Stomach smooth muscle (tissue), 2 donors: ENCODE data around the gene PPM1B.

Experiments used
- H3K27ac ChIP-seq: one replicate; pipeline ENCODE4 v1.7.0; 2013; ENCODE audit warnings: mild to moderate bottlenecking, low read length, inconsistent platforms
- H3K27me3 ChIP-seq, 2 donors: one replicate each; pipeline ENCODE4 v1.7.0; 2013; ENCODE audit warnings: low read length in 2 of 2; ENCODE audit not compliant: insufficient read depth in 2 of 2, control insufficient read depth in 1 of 2
- H3K36me3 ChIP-seq, 2 donors: one replicate each; pipeline ENCODE4 v1.7.0; 2013; ENCODE audit warnings: low read length in 2 of 2; ENCODE audit not compliant: control insufficient read depth in 2 of 2, insufficient read depth in 2 of 2
- H3K4me1 ChIP-seq: one replicate; pipeline ENCODE4 v1.7.0; 2013; ENCODE audit warnings: low read length; ENCODE audit not compliant: control insufficient read depth, insufficient read depth
- H3K4me3 ChIP-seq, 2 donors: one replicate each; pipeline ENCODE4 v1.7.0; 2013; ENCODE audit warnings: low read length in 2 of 2
- H3K9ac ChIP-seq, 2 donors: one replicate each; pipeline ENCODE4 v1.7.0; 2013; ENCODE audit warnings: low read length in 2 of 2, mild to moderate bottlenecking in 1 of 2
- H3K9me3 ChIP-seq, 2 donors: one replicate each; pipeline ENCODE4 v1.7.0; 2013; ENCODE audit warnings: low read length in 2 of 2; ENCODE audit not compliant: control insufficient read depth in 2 of 2
- donor health status: healthy.
- donor health status: Pancreatic carcinoma.

Gene PPM1B

GRCh38 chr2:44172576-44172975, 3.9 kb downstream of the PPM1B start:
- Histone ChIP-seq H3K4me3 (no peak overlapping the region), H3K9ac (no peak overlapping the region), H3K27ac (no peak overlapping the region), H3K27me3 (no peaks in the 10 kb centered on the region), H3K36me3 (no peaks in the 10 kb centered on the region), H3K4me1 (peaks cover 11% of the 10 kb centered on the region), H3K9me3 (no peaks in the 10 kb centered on the region)

- Histone ChIP-seq H3K27ac (no peak overlapping the region), H3K36me3 (no peaks in the 10 kb centered on the region), H3K4me1 (peaks cover 4% of the 10 kb centered on the region), H3K4me3 (no peak overlapping the region), H3K9ac (no peak overlapping the region), H3K9me3 (no peaks in the 10 kb centered on the region), H3K27me3 (no peaks in the 10 kb centered on the region)
These were observed 10.3 kb downstream of the PPM1B start for GRCh38 chr2:44178950-44179349.

- Histone ChIP-seq H3K4me3 (no peak overlapping the region), H3K36me3 (no peaks in the 10 kb centered on the region), H3K27ac (no peak overlapping the region), H3K9ac (no peak overlapping the region), H3K9me3 (no peaks in the 10 kb centered on the region), H3K27me3 (no peaks in the 10 kb centered on the region), H3K4me1 (no peaks in the 10 kb centered on the region)
These were observed 13.0 kb downstream of the PPM1B start for GRCh38 chr2:44181648-44182047.

- Histone ChIP-seq H3K36me3 (no peaks in the 10 kb centered on the region), H3K27ac (no peak overlapping the region), H3K9ac (no peak overlapping the region), H3K9me3 (no peaks in the 10 kb centered on the region), H3K4me3 (no peak overlapping the region), H3K27me3 (no peaks in the 10 kb centered on the region), H3K4me1 (no peaks in the 10 kb centered on the region)
These were observed 15.4 kb downstream of the PPM1B start for GRCh38 chr2:44184106-44184505.

GRCh38 chr2:44186810-44187209, 18.1 kb downstream of the PPM1B start:
- H3K36me3 ChIP-seq = no peaks in the 10 kb centered on the region
- H3K27ac ChIP-seq = no peak overlapping the region
- H3K27me3 ChIP-seq = no peaks in the 10 kb centered on the region
- no peak overlapping the region for H3K9ac ChIP-seq
- no peaks in the 10 kb centered on the region for H3K9me3 ChIP-seq
- H3K4me3 ChIP-seq = no peak overlapping the region
- no peaks in the 10 kb centered on the region for H3K4me1 ChIP-seq

- H3K4me1 ChIP-seq = no peaks in the 10 kb centered on the region
- no peaks in the 10 kb centered on the region for H3K36me3 ChIP-seq
- no peak overlapping the region for H3K4me3 ChIP-seq
- no peak overlapping the region for H3K9ac ChIP-seq
- H3K9me3 ChIP-seq = no peaks in the 10 kb centered on the region
- no peak overlapping the region for H3K27ac ChIP-seq
- H3K27me3 ChIP-seq = no peaks in the 10 kb centered on the region
These were observed 18.6 kb downstream of the PPM1B start for GRCh38 chr2:44187251-44187650.

GRCh38 chr2:44188696-44189095, 20.0 kb downstream of the PPM1B start:
- no peaks in the 10 kb centered on the region for H3K36me3 ChIP-seq
- H3K9ac ChIP-seq = no peak overlapping the region
- no peaks in the 10 kb centered on the region for H3K27me3 ChIP-seq
- no peaks in the 10 kb centered on the region for H3K4me1 ChIP-seq
- H3K27ac ChIP-seq = no peak overlapping the region
- H3K4me3 ChIP-seq = no peak overlapping the region
- no peaks in the 10 kb centered on the region for H3K9me3 ChIP-seq

GRCh38 chr2:44189104-44189503, 20.4 kb downstream of the PPM1B start:
- no peaks in the 10 kb centered on the region for H3K36me3 ChIP-seq
- H3K9ac ChIP-seq = no peak overlapping the region
- H3K27me3 ChIP-seq = no peaks in the 10 kb centered on the region
- H3K4me1 ChIP-seq = no peaks in the 10 kb centered on the region
- no peak overlapping the region for H3K27ac ChIP-seq
- H3K9me3 ChIP-seq = no peaks in the 10 kb centered on the region
- H3K4me3 ChIP-seq = no peak overlapping the region

GRCh38 chr2:44190526-44190925, 21.9 kb downstream of the PPM1B start:
- Histone ChIP-seq H3K4me3 (no peak overlapping the region), H3K9me3 (no peaks in the 10 kb centered on the region), H3K27ac (no peak overlapping the region), H3K9ac (no peak overlapping the region), H3K4me1 (no peaks in the 10 kb centered on the region), H3K36me3 (no peaks in the 10 kb centered on the region), H3K27me3 (no peaks in the 10 kb centered on the region)

GRCh38 chr2:44191739-44192138, 23.1 kb downstream of the PPM1B start:
- no peaks in the 10 kb centered on the region for H3K9me3 ChIP-seq

GRCh38 chr2:44192646-44193045, 24.0 kb downstream of the PPM1B start:
- H3K36me3 ChIP-seq = no peaks in the 10 kb centered on the region
- no peak overlapping the region for H3K9ac ChIP-seq
- H3K4me3 ChIP-seq = no peak overlapping the region
- H3K9me3 ChIP-seq = no peaks in the 10 kb centered on the region
- H3K4me1 ChIP-seq = no peaks in the 10 kb centered on the region
- no peaks in the 10 kb centered on the region for H3K27me3 ChIP-seq
- H3K27ac ChIP-seq = no peak overlapping the region

More at GRCh38 chr2:44191739-44192138, 23.1 kb downstream of the PPM1B start:
- Histone ChIP-seq H3K27ac (no peak overlapping the region), H3K27me3 (no peaks in the 10 kb centered on the region), H3K4me1 (no peaks in the 10 kb centered on the region), H3K9ac (no peak overlapping the region), H3K4me3 (no peak overlapping the region), H3K36me3 (no peaks in the 10 kb centered on the region)
